Measurements from ENCODE around the gene GAS2.

- no peak for TF ChIP-seq CTCF (IDR thresholded peaks at IDR 0.05; ENCODE audit: extremely low read depth in 1 of 2, insufficient read depth in 1 of 2, low read depth in 1 of 2, low read length in 2 of 2)
- no peak for TF ChIP-seq EZH2 (IDR thresholded peaks at IDR 0.05; ENCODE audit: borderline replicate concordance, low read depth, low read length, severe bottlenecking)
- TF ChIP-seq POLR2A (IDR thresholded peaks at IDR 0.05; ENCODE audit: low read depth, low read length), result no peak
Observed at GRCh38 chr11:22775248-22775647, 108.8 kb downstream of the GAS2 start.
